GM12892 (cell line): ENCODE measurements around the gene ANKMY1.

ENCODE experiments used
- DNase-seq: peaks from one replicate; pipeline ENCODE4 v3.0.0; 2011; ENCODE audit not compliant: insufficient read length
- FAIRE-seq: peaks from 2 replicates; lab custom pipeline; 2011; peaks lifted over from hg19 to GRCh38; lab: Jason Lieb, UNC
- POLR2A ChIP-seq: IDR thresholded peaks from 2 replicates; pipeline ENCODE4 v1.6.1; 2011; ENCODE audit warnings: low read depth, low read length, control low read depth
- POLR2AphosphoS5 ChIP-seq: IDR thresholded peaks from 2 replicates; pipeline ENCODE4 v1.6.1; 2011; ENCODE audit warnings: low read depth, low read length, control low read depth
- TAF1 ChIP-seq: IDR thresholded peaks from 2 replicates; pipeline ENCODE4 v1.6.1; 2011; ENCODE audit warnings: low read depth, mild to moderate bottlenecking, control low read depth, low read length, borderline replicate concordance

ANKMY1 gene

DNA sequence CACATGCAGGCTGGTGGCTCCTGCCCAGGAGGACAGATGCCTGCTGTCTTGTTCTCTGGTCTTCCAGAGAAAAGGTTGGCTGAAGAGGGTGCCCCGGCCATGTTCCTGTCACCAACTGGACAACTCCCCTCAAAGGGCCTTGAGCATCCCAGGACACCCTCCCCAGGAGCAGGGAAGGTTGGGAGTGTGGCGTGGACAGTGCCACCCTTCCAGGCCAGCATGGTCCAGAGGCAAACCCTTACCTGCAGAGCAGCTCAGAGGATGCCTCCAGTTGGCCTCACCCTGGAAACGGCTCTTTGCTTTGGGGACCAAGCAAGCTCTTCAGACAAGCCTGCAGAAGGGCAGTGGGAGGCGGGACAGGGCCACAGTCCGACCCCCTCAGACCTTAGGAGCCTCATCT is 127.2 kb downstream of the ANKMY1 start:
- no peak for FAIRE-seq
- TF ChIP-seq POLR2AphosphoS5 (no peak), POLR2A (no peak)
- DNase-seq = no peak

DNA sequence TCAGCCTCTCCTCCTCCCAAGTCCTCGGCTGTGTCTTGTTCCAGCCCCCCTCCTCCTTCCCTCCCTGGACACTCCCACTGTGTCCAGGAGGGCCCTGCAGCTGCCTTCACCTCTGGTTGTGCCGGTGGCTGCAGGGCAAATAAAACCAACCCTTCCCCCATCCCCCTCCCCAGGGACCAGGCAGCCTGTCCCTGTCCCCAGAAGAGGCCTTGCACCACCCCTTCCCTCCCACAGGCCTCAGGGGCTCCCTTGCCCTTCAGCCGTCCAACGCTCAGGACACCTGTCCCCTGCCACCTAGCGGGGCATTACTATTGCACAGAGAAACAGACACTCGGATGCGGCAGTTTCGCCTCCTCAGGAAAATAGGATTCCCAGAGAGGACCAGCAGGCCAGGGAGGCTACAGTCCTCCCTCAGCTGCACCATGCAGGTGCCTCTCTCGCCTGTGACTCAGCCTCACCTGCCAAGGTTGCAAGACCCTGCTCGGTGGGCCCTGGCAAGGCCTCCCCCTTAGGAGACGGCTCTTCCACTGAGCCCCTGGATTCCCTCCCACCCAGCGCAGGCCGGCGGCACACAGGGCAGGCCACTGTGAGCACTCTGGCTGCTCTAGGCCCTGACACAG is 127.8 kb downstream of the ANKMY1 start:
- TF ChIP-seq POLR2A (no peak), POLR2AphosphoS5 (no peak), TAF1 (no peak)
- FAIRE-seq (no peak), DNase-seq (no peak)
